NCI-H2196 (cell line): ENCODE data around the gene TRIM37.
"Not testable (repeated sequence)": the region's sequence is repeated elsewhere in the genome, so short reads cannot be mapped to it uniquely, and the experiment has no call there.

Experiments used
- DNase-seq: peaks from one replicate; lab custom pipeline; 2025; ENCODE audit not compliant: unreplicated experiment; lab: John Stamatoyannopoulos, UW

TRIM37 gene

GRCh38 chr17:59115474-59115873 lies 8.8 kb upstream of the TRIM37 start:
- DNase-seq: no peak

- no peak for DNase-seq
These were observed 4.9 kb upstream of the TRIM37 start for GRCh38 chr17:59111539-59111938.

- DNase-seq: no peak
These were observed 4.3 kb upstream of the TRIM37 start for GRCh38 chr17:59110973-59111372.

GRCh38 chr17:59108400-59109102 lies 1.9 kb upstream of the TRIM37 start:
- DNase-seq: no peak

- DNase-seq: peak; percentile 11
These were observed 608 bp upstream of the TRIM37 start for GRCh38 chr17:59107306-59107670.

GRCh38 chr17:59105852-59106462 lies 723 bp downstream of the TRIM37 start:
- DNase-seq: peak; percentile 57

- DNase-seq: no peak
These were observed 5.5 kb downstream of the TRIM37 start for GRCh38 chr17:59101178-59101577.

GRCh38 chr17:59097876-59098275 lies 8.8 kb downstream of the TRIM37 start:
- no peak for DNase-seq

GRCh38 chr17:59094861-59095530 lies 11.7 kb downstream of the TRIM37 start:
- DNase-seq: no peak

GRCh38 chr17:59093702-59094231 lies 12.9 kb downstream of the TRIM37 start:
- DNase-seq: no peak

- DNase-seq: no peak
These were observed 13.5 kb downstream of the TRIM37 start for GRCh38 chr17:59093145-59093701.

GRCh38 chr17:59090593-59090992 lies 16.1 kb downstream of the TRIM37 start:
- not testable (repeated sequence) for DNase-seq

- DNase-seq: no peak
These were observed 22.5 kb downstream of the TRIM37 start for GRCh38 chr17:59084154-59084553.

- no peak for DNase-seq
These were observed 32.2 kb downstream of the TRIM37 start for GRCh38 chr17:59074494-59074893.

GRCh38 chr17:59073972-59074371 lies 32.7 kb downstream of the TRIM37 start:
- no peak for DNase-seq

- no peak for DNase-seq
These were observed 36.8 kb downstream of the TRIM37 start for GRCh38 chr17:59069856-59070255.

- no peak for DNase-seq
These were observed 38.9 kb downstream of the TRIM37 start for GRCh38 chr17:59067756-59068155.

- no peak for DNase-seq
These were observed 39.3 kb downstream of the TRIM37 start for GRCh38 chr17:59067340-59067739.

- no peak for DNase-seq
These were observed 44.2 kb downstream of the TRIM37 start for GRCh38 chr17:59062509-59062908.

- DNase-seq: no peak
These were observed 49.8 kb downstream of the TRIM37 start for GRCh38 chr17:59056857-59057256.

GRCh38 chr17:59049798-59050197 lies 56.9 kb downstream of the TRIM37 start:
- DNase-seq: no peak

GRCh38 chr17:59047616-59048015 lies 59.1 kb downstream of the TRIM37 start:
- no peak for DNase-seq
